NCI-H526 treated with DMSO at 0.1 percent for 48 hours (cell line): ENCODE measurements around the gene ZNHIT2.
"Not testable (repeated sequence)": the region's sequence is repeated elsewhere in the genome, so short reads cannot be mapped to it uniquely, and the experiment has no call there.

Experiments
- DNase-seq: peaks from one replicate; lab custom pipeline; 2025; lab: John Stamatoyannopoulos, UW

ZNHIT2 gene

DNA sequence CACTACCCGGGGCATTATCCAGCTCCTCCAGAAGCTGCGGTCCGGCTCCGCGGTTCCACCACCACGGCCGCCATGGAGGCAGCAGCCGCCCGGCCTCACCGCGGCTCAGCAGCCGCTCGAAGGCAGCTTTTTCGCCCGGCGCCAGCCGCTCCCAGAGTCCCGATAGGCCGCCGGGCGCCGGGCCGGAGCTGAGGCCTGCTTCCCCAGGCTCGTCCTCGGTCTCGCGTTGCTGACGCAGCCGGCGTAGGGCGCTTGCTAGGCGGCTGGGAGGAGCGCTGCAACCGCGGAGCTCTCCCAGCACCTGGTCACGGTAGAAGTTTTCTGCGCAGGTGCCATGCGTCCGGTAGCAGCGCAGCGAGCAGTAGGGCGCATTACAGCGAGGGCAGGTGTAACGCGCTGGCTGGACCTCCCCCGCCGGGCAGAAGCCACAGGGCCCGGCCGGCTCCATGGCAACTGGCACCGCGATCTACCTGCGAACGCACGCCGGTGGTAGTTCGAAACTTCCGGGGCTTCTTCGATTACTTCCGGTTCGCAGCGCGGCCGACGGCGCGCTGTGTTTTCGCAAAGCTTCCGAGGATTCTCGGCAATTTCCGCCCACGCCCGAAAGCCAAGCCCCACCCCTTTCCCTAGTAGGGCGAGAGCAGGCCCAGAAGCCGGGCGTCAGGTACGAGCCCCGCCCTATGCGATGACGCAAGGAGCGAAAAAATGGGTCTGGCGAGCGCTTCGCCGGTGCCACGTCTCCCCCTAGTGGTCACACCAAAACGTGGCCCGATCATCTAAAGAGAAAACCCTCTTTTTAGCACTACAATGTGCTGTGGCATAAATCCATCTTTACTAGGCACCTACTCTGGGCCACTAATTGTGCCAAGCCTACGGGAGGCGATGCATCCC, at the start of gene ZNHIT2:
Gene ZNHIT2 (minus strand): TSS at position 496 of the 891 bp plus-strand sequence. CDS start 48 bp downstream, at position 448.
- peak; percentile 98 for DNase-seq

- no peak for DNase-seq
Observed at GRCh38 chr11:65166893-65167292, 49.4 kb upstream of the ZNHIT2 start.

DNA sequence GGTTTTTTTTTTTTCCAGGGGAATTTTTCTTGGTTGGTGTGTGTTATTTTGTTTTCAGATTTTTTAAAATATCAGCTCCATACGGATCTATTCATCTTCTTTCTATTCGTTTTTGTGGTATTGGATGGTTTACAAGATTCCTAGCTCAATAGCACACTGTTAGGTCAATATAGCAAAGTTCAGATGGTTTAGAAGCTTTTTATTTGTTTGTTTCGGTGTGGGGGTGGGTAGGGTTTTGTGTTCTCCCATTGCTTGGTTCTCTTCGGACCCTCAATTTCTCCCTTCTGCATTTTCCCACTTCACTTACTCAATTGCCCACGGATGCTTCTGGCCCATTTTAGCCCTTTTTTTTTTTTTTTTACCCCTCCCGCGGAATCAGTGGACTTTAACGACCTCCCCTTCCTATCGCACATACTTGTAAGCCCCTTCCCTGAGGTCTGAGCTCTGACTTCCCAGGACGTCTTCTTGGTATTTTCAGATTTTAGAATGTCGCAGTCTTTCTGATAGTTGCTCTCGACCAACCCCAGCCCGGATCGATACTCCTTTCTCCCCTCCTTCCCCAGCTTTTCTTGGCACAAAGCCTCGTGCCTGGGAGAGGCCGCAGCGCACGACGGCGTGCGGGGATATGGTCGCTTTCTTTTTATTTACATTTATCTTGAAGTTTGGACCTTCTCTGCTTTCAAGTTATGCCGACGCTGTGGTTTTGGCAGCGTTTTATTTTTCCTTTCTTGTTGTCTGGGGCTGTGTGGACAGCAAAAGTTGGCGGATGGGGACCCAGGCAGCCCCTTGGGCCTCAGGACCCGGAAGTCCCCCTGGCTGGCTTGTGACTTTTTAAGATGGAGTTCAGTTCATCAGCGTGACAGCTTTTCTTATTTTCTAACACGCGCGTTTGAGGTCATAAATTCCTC, 48.2 kb upstream of the ZNHIT2 start:
- no peak for DNase-seq

DNA sequence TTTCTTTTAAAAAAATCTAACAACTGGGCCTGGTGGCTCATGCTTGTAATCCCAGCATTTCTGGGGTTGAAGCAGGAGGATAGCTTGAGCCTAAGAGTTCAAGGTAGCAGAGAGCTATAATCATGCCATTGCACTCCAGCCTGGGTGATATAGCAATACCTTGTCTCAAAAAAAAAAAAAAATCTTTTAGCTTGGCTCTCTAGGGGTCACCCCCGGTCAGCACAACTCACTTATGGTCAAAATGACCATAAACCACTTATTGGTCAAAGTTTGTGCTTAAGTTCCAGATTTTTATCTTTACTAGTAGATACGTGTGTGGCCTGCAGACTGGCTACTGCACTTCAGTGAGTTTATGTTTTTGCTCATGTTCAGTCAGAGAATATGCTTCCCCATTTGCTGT, 46.2 kb upstream of the ZNHIT2 start:
- no peak for DNase-seq

- no peak for DNase-seq
Observed at GRCh38 chr11:65160643-65161042, 43.1 kb upstream of the ZNHIT2 start.

- DNase-seq = no peak
Observed at GRCh38 chr11:65159012-65159411, 41.5 kb upstream of the ZNHIT2 start.

GRCh38 chr11:65157336-65157735, 39.8 kb upstream of the ZNHIT2 start:
- DNase-seq = no peak

DNA sequence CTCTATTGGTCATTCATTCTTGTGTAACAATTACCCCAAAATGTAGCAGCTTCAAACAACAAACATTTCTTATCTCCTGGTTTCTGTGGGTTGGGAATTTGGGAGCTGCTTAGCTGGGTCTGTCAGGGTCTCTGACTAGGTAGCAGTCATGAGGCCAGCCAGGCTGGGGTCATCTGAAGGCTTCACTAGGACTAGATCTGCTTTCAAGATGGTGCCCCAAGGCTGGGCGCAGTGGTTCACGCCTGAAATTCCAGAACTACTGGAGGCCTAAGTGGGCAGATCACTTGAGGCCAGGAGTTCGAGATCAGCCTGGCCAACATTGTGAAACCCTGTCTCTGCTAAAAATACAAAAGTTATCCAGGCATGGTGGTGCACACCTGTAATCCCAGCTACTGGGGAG, 39.4 kb upstream of the ZNHIT2 start:
- DNase-seq = no peak

- DNase-seq = no peak
Observed at GRCh38 chr11:65156256-65156655, 38.8 kb upstream of the ZNHIT2 start.

GRCh38 chr11:65152122-65152521, 34.6 kb upstream of the ZNHIT2 start:
- DNase-seq = no peak

GRCh38 chr11:65151331-65151899, 33.9 kb upstream of the ZNHIT2 start:
- DNase-seq = no peak

GRCh38 chr11:65150509-65151299, 33.2 kb upstream of the ZNHIT2 start:
- DNase-seq = no peak

DNA sequence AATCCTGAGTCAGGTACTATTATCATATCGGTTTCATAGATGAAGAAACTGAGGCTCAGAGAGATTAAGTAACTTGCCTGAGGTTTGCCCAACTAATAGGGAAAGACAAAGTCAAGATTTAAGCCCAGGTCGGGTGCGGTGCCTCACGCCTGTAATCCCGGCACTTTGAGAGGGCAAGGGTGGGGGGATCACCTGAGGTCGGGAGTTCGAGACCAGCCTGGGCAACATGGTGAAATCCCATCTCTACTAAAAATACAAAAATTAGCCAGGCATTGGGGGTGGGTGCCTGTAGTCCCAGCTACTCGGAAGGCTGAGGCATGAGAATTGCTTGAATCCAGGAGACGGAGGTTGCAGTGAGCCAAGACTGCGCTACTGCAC, 32.6 kb upstream of the ZNHIT2 start:
- not testable (repeated sequence) for DNase-seq

- no peak for DNase-seq
Observed at GRCh38 chr11:65148657-65149056, 31.2 kb upstream of the ZNHIT2 start.

DNA sequence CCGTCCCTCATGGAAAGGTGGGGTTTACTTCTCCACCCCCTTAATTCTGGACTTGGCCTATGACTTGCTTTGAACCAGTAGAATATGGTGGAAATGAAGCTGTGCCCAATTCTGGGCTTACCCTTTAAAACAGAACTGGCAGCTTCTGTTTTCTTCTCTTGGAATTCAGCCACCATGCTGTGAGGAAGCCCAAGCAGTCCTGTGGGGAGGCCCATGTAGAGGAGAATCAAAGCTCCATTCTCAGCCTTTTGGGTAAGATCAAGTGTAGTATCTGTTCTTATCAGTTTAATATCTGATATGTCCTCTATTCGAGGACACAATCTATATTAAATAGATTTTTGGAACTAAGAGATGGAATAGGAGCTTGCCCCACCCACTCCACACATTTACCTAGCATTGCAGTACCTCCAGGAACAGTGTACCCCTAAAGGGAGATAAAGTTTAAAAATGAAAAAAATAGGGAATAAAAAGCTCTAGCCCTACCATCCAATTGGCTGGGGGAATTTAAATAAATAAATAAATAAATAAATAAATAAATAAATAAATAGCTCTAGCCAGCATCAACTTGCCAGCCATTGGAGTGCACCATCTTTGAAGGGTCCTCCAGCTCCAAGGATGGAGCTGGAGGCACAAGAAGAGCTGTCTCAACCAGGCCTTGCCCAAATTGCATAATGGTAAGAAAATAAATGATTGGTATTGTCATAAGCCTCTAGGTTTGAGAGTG, 30.0 kb upstream of the ZNHIT2 start:
- DNase-seq = no peak

DNA sequence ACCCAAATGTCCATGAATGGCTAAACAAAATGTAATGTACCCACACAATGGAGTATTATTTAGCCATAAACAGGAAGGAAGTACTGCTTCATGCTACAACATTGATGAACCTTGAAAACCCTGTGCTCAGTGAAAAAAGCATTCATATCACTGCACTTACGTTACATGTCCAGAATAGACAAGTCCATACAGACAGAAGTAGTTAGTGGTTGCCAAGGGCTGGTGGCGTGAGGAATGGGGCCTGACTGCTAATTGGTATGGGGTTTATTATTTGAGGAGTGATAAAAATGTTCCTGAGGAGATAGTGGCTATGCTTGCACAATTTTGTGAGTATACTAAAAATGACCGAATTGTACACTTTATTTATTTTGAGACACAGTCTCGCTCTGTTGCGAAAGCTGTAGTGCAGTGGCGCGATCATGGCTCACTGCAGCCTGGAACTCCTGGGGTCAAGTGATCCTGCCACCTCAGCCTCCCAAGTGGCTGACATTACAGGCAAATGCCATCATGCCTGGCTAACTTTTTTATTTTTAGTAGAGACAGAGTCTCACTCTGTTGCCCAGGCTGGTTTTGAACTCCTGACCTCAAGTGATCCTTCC, 24.5 kb upstream of the ZNHIT2 start:
- no peak for DNase-seq

GRCh38 chr11:65136515-65137096, 19.1 kb upstream of the ZNHIT2 start:
- no peak for DNase-seq

- no peak for DNase-seq
Observed at GRCh38 chr11:65135633-65136145, 18.2 kb upstream of the ZNHIT2 start.

- DNase-seq = peak; percentile 99
Observed at GRCh38 chr11:65134952-65135632, 17.6 kb upstream of the ZNHIT2 start.
